ENCODE results near the gene KDM1A.

KDM1A gene

GRCh38 chr1:23026568-23026967 is 7.3 kb downstream of the KDM1A start:
- Mint-ChIP-seq H3K4me1 (ENCODE audit: low read depth) (peaks cover 31% of the 10 kb centered on the region), H3K27ac (no peak overlapping the region), H3K4me3 (no peak overlapping the region), H3K36me3 (ENCODE audit: low read depth) (peaks cover 24% of the 10 kb centered on the region), H3K9me3 (peaks cover 17% of the 10 kb centered on the region), H3K27me3 (ENCODE audit: low read depth) (no peaks in the 10 kb centered on the region)
- DNase-seq (ENCODE audit: low spot score): no peak

GRCh38 chr1:23027352-23027907 is 8.2 kb downstream of the KDM1A start:
- Mint-ChIP-seq H3K27ac (no peak overlapping the region), H3K4me3 (no peak overlapping the region), H3K27me3 (ENCODE audit: low read depth) (no peaks in the 10 kb centered on the region), H3K4me1 (ENCODE audit: low read depth) (peaks cover 29% of the 10 kb centered on the region), H3K36me3 (ENCODE audit: low read depth) (peaks cover 19% of the 10 kb centered on the region), H3K9me3 (peaks cover 9% of the 10 kb centered on the region)
- no peak for DNase-seq (ENCODE audit: low spot score)

DNA sequence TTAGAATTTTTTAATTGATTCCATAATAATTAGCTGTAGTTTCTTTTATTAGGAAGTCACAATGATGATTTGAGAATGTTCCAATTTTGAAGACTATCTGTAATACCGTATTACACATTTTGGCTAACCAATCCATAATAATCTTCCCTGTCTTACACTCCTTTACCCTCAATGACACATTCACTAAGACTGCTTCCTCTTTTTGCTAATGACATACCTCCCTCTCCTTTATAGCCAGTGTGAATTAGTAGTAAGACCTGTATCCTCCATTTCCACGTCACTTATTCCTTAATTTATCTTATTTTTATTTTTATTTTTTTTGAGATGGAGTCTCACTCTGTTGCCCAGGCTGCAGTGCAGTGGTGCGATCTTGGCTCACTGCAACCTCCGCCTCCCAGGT is 10.1 kb downstream of the KDM1A start:
- Mint-ChIP-seq H3K27me3 (ENCODE audit: low read depth) (no peaks in the 10 kb centered on the region), H3K36me3 (ENCODE audit: low read depth) (peaks cover 6% of the 10 kb centered on the region), H3K4me3 (no peak overlapping the region), H3K9me3 (no peaks in the 10 kb centered on the region), H3K27ac (no peak overlapping the region), H3K4me1 (ENCODE audit: low read depth) (peaks cover 22% of the 10 kb centered on the region)
- DNase-seq (ENCODE audit: low spot score): no peak

- Mint-ChIP-seq H3K4me3 (no peak overlapping the region), H3K27me3 (ENCODE audit: low read depth) (no peaks in the 10 kb centered on the region), H3K4me1 (ENCODE audit: low read depth) (peaks cover 22% of the 10 kb centered on the region), H3K9me3 (no peaks in the 10 kb centered on the region), H3K27ac (no peak overlapping the region), H3K36me3 (ENCODE audit: low read depth) (peaks cover 16% of the 10 kb centered on the region)
- DNase-seq (ENCODE audit: low spot score): no peak
Observed at GRCh38 chr1:23035823-23036452, 16.7 kb downstream of the KDM1A start.

- Mint-ChIP-seq H3K27ac (no peak overlapping the region), H3K4me3 (no peak overlapping the region), H3K4me1 (ENCODE audit: low read depth) (peaks cover 19% of the 10 kb centered on the region), H3K36me3 (ENCODE audit: low read depth) (peaks cover 12% of the 10 kb centered on the region), H3K27me3 (ENCODE audit: low read depth) (no peaks in the 10 kb centered on the region), H3K9me3 (no peaks in the 10 kb centered on the region)
- DNase-seq (ENCODE audit: low spot score): no peak
Observed at GRCh38 chr1:23037081-23037740, 17.9 kb downstream of the KDM1A start.

DNA sequence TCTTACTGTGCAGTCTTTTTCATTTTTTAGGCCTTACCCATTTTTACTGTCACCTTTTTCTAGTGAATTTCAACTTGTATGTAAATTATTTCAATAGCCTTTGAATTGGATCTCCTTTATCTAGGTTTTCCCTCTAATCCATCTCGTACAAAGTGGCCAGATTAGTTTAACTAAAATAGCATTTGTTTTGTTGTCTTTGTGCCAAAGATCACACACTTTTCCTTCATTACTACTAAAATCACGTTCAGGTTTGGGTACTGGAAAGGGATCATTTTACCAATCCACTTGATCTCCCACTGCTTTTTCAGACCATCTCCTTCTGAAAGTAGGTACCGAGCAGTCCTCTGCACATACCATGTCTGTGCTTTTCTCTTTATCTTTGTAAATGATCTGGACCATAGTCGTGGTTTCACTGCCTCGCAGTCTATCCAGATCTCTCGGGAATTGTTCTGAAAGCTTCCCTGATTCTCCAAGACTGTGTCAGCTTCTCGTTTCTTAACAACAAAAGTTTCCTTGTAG is 20.1 kb downstream of the KDM1A start:
- DNase-seq (ENCODE audit: low spot score): no peak
- Mint-ChIP-seq H3K4me1 (ENCODE audit: low read depth) (peaks cover 21% of the 10 kb centered on the region), H3K9me3 (no peaks in the 10 kb centered on the region), H3K27ac (no peak overlapping the region), H3K4me3 (no peak overlapping the region), H3K27me3 (ENCODE audit: low read depth) (no peaks in the 10 kb centered on the region), H3K36me3 (ENCODE audit: low read depth) (peaks cover 11% of the 10 kb centered on the region)

DNA sequence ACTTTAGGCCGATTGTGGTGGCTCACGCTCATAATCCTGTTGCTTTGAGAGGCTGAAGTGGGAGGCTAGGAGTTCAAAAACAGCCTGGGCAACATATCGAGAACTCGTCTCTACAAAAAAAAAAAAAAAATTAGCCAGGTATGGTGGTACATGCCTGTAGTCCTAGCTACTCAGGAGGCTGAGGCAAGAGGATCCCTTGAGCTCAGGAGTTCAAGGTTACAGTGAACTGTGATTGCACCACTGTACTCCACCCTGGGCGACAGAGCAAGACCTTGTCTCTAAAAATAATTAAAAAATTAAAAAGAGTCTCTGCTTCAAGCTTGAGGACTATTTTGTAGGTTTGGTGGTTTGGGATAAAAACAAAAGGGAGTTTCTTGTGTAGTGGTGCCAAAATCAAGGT is 21.2 kb downstream of the KDM1A start:
- no peak for DNase-seq (ENCODE audit: low spot score)
- H3K9me3 Mint-ChIP-seq: no peaks in the 10 kb centered on the region
- H3K36me3 Mint-ChIP-seq (ENCODE audit: low read depth): peaks cover 10% of the 10 kb centered on the region
- H3K27me3 Mint-ChIP-seq (ENCODE audit: low read depth): no peaks in the 10 kb centered on the region
- no peak overlapping the region for H3K4me3 Mint-ChIP-seq
- H3K27ac Mint-ChIP-seq: no peak overlapping the region
- H3K4me1 Mint-ChIP-seq (ENCODE audit: low read depth): peaks cover 29% of the 10 kb centered on the region

- Mint-ChIP-seq H3K27ac (no peak overlapping the region), H3K4me1 (ENCODE audit: low read depth) (peaks cover 26% of the 10 kb centered on the region), H3K4me3 (no peak overlapping the region), H3K36me3 (ENCODE audit: low read depth) (peaks cover 8% of the 10 kb centered on the region), H3K9me3 (no peaks in the 10 kb centered on the region), H3K27me3 (ENCODE audit: low read depth) (no peaks in the 10 kb centered on the region)
- DNase-seq (ENCODE audit: low spot score): no peak
Observed at GRCh38 chr1:23044035-23044434, 24.8 kb downstream of the KDM1A start.

DNA sequence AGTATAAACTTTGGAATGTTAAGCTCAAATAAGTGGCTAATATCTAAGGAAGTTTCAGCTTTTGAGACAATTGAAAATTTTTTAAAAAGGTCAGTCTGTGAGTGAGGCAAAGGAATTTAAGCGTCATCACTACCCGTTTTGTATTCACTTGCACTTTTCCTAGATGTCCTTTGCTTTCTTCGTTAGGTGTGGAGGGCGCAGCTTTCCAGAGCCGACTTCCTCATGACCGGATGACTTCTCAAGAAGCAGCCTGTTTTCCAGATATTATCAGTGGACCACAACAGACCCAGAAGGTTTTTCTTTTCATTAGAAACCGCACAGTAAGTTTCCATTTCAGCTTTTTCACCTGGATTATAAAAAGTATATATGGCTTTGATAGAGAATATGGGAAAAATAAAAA is 30.9 kb downstream of the KDM1A start:
- no peaks in the 10 kb centered on the region for H3K27me3 Mint-ChIP-seq (ENCODE audit: low read depth)
- H3K4me3 Mint-ChIP-seq: no peak overlapping the region
- DNase-seq (ENCODE audit: low spot score): no peak
- H3K36me3 Mint-ChIP-seq (ENCODE audit: low read depth): peaks cover 13% of the 10 kb centered on the region
- no peaks in the 10 kb centered on the region for H3K9me3 Mint-ChIP-seq
- H3K27ac Mint-ChIP-seq: no peak overlapping the region
- peaks cover 11% of the 10 kb centered on the region for H3K4me1 Mint-ChIP-seq (ENCODE audit: low read depth)

GRCh38 chr1:23051290-23051909 is 32.1 kb downstream of the KDM1A start:
- no peak overlapping the region for H3K27ac Mint-ChIP-seq
- no peaks in the 10 kb centered on the region for H3K9me3 Mint-ChIP-seq
- DNase-seq (ENCODE audit: low spot score): no peak
- no peaks in the 10 kb centered on the region for H3K27me3 Mint-ChIP-seq (ENCODE audit: low read depth)
- no peak overlapping the region for H3K4me3 Mint-ChIP-seq
- peaks cover 20% of the 10 kb centered on the region for H3K36me3 Mint-ChIP-seq (ENCODE audit: low read depth)
- peaks cover 3% of the 10 kb centered on the region for H3K4me1 Mint-ChIP-seq (ENCODE audit: low read depth)

DNA sequence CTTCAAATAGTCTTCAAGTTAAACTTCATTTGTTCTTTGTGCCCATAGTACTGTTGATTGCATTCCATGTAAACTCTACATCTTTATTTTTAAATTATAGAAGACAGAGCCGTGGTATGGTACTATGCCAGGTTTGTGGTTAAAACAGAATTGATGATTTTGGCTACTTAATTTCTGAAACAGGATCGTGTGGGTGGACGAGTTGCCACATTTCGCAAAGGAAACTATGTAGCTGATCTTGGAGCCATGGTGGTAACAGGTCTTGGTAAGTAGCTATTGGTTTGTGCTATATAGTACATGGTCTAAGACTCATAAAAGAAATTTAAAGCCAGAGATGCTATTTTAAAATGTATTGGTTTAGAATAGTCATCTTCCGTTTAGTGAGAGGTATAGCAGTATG is 38.0 kb downstream of the KDM1A start:
- H3K9me3 Mint-ChIP-seq: no peaks in the 10 kb centered on the region
- no peaks in the 10 kb centered on the region for H3K4me1 Mint-ChIP-seq (ENCODE audit: low read depth)
- H3K4me3 Mint-ChIP-seq: no peak overlapping the region
- H3K27me3 Mint-ChIP-seq (ENCODE audit: low read depth): no peaks in the 10 kb centered on the region
- no peak for DNase-seq (ENCODE audit: low spot score)
- H3K36me3 Mint-ChIP-seq (ENCODE audit: low read depth): peaks cover 49% of the 10 kb centered on the region
- no peak overlapping the region for H3K27ac Mint-ChIP-seq

DNA sequence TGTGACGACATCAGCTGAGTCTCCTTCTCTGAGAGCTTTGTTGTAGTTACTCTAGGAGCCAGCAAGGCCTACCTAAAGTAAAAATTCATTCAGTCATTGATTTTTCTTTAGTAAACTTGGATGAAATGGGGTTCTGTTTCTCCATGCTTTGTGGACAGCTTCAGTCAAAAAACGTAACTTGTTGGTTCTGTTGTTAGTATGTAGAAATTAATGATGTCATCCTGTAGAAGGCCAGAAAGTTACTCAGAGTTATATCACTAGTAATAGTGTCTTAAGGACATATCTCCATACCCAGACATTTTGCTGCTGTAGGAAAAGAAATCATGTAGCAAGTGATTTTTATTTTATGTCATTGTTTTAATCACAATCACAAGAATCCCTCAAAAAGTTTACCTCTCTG is 43.0 kb downstream of the KDM1A start:
- no peaks in the 10 kb centered on the region for H3K9me3 Mint-ChIP-seq
- DNase-seq (ENCODE audit: low spot score): no peak
- no peak overlapping the region for H3K4me3 Mint-ChIP-seq
- no peaks in the 10 kb centered on the region for H3K27me3 Mint-ChIP-seq (ENCODE audit: low read depth)
- H3K36me3 Mint-ChIP-seq (ENCODE audit: low read depth): peaks cover 41% of the 10 kb centered on the region
- H3K27ac Mint-ChIP-seq: no peak overlapping the region
- no peaks in the 10 kb centered on the region for H3K4me1 Mint-ChIP-seq (ENCODE audit: low read depth)

- Mint-ChIP-seq H3K4me3 (no peak overlapping the region), H3K27me3 (ENCODE audit: low read depth) (no peaks in the 10 kb centered on the region), H3K36me3 (ENCODE audit: low read depth) (peaks cover 38% of the 10 kb centered on the region), H3K4me1 (ENCODE audit: low read depth) (no peaks in the 10 kb centered on the region), H3K9me3 (no peaks in the 10 kb centered on the region), H3K27ac (peak overlapping the region; percentile 7)
- no peak for DNase-seq (ENCODE audit: low spot score)
Observed at GRCh38 chr1:23065385-23065784, 46.1 kb downstream of the KDM1A start.

GRCh38 chr1:23066075-23066474 is 46.8 kb downstream of the KDM1A start:
- Mint-ChIP-seq H3K9me3 (no peaks in the 10 kb centered on the region), H3K4me3 (no peak overlapping the region), H3K27me3 (ENCODE audit: low read depth) (no peaks in the 10 kb centered on the region), H3K4me1 (ENCODE audit: low read depth) (no peaks in the 10 kb centered on the region), H3K36me3 (ENCODE audit: low read depth) (peaks cover 36% of the 10 kb centered on the region), H3K27ac (no peak overlapping the region)
- no peak for DNase-seq (ENCODE audit: low spot score)
